Lower lobe of right lung (tissue), 2 donors: ENCODE measurements around the gene ATXN1. TPM values are rescaled to one million over a fixed set of nuclear protein-coding genes. Genes with fewer than 3 reads are reported as not detected.

ENCODE experiments used
- ATAC-seq, 2 donors: fragments of 200-7000 bp; cut with Tn5 transposase; one replicate each; pipeline ENCODE4 v1.9.1; 2020 to 2022; ENCODE audit warnings: mild to moderate bottlenecking in 2 of 2, moderate library complexity in 2 of 2
- DNase-seq: peaks from one replicate; pipeline ENCODE4 v3.0.0-alpha.2; 2020
- H3K27ac ChIP-seq: fragments of 200-600 bp; one replicate; pipeline ENCODE4 v1.8.0; 2022
- H3K27me3 ChIP-seq: fragments of 200-600 bp; one replicate; pipeline ENCODE4 v1.8.0; 2022; ENCODE audit warnings: low read depth
- H3K36me3 ChIP-seq: fragments of 200-600 bp; one replicate; pipeline ENCODE4 v1.8.0; 2022; ENCODE audit warnings: mild to moderate bottlenecking
- H3K4me1 ChIP-seq: fragments of 200-600 bp; one replicate; pipeline ENCODE4 v1.8.0; 2022
- H3K4me3 ChIP-seq: fragments of 200-600 bp; one replicate; pipeline ENCODE4 v1.8.0; 2022; ENCODE audit warnings: mild to moderate bottlenecking
- H3K9me3 ChIP-seq: fragments of 200-600 bp; one replicate; pipeline ENCODE4 v1.8.0; 2022
- intact Hi-C: fragments of 100-400 bp; cut with DNase I; formaldehyde crosslinking; loops from one replicate; pipeline ENCODE4 v1.11.0; 2022
- total RNA-seq: library from RNA; stranded (reverse); fragmentation: NEBNext Ultra II Directional; extraction: Animal tissue kit (Norgen Biotek cat#: 25700); gene quantifications from one replicate; pipeline ENCODE4 v1.2.1, GENCODE V29; 2021
- TF ChIP-seq, protein P1 (sequence below): fragments of 200-600 bp; IDR thresholded peaks from one replicate; pipeline ENCODE4 v1.8.0; 2022; ENCODE audit warnings: antibody characterized with exemption, mild to moderate bottlenecking
- donor health status: DM: no; HTN: yes; CAD: no; lungs with severe emphysema.

Gene ATXN1
- total RNA-seq, 1 donor from 2014 or later = 75.9 TPM

- Histone ChIP-seq H3K27me3 (no peaks in the 10 kb centered on the region), H3K9me3 (no peaks in the 10 kb centered on the region), H3K4me1 (no peaks in the 10 kb centered on the region), H3K27ac (no peak overlapping the region), H3K4me3 (no peak overlapping the region), H3K36me3 (no peaks in the 10 kb centered on the region)
- DNase-seq = no peak
- intact Hi-C loops = no loop called here
- TF ChIP-seq, protein P1, sequence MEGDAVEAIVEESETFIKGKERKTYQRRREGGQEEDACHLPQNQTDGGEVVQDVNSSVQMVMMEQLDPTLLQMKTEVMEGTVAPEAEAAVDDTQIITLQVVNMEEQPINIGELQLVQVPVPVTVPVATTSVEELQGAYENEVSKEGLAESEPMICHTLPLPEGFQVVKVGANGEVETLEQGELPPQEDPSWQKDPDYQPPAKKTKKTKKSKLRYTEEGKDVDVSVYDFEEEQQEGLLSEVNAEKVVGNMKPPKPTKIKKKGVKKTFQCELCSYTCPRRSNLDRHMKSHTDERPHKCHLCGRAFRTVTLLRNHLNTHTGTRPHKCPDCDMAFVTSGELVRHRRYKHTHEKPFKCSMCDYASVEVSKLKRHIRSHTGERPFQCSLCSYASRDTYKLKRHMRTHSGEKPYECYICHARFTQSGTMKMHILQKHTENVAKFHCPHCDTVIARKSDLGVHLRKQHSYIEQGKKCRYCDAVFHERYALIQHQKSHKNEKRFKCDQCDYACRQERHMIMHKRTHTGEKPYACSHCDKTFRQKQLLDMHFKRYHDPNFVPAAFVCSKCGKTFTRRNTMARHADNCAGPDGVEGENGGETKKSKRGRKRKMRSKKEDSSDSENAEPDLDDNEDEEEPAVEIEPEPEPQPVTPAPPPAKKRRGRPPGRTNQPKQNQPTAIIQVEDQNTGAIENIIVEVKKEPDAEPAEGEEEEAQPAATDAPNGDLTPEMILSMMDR = no peak
- no peak for ATAC-seq
Observed at GRCh38 chr6:16564436-16564835, 196.8 kb downstream of the ATXN1 start.

DNA sequence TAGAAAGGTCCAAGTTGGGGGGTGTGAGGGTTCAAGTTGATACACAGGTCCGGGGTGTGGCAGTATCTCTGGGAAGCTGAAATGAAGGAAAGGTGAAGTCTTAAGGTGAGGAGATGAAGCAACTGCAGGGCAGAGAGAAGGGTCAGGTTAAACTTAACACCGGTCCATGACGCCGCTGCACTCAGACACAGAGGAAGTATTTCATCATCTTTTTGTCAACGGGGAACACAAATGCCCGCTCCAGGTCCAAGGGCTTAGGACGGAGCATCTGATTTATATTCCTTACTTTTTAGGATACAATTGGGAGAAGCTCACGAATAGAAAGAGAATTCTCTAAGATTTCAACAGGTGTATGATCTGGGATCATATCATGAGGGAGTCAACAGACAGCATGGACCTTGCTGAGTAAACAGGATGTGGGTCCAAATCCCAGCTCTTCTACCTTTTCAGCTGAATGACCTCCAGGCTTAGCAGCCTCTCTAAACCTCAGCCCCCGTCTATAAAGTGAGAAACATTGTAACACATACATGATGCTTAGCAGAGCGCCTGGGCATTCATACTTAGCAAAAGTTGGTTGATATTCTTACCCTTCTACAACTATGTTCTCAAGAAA, 197.5 kb downstream of the ATXN1 start:
- Histone ChIP-seq H3K27ac (no peak overlapping the region), H3K27me3 (no peaks in the 10 kb centered on the region), H3K36me3 (no peaks in the 10 kb centered on the region), H3K4me3 (no peak overlapping the region), H3K9me3 (no peaks in the 10 kb centered on the region), H3K4me1 (no peaks in the 10 kb centered on the region)
- TF ChIP-seq, protein P1 = no peak
- intact Hi-C loops = no loop called here
- DNase-seq = no peak
- no peak for ATAC-seq

- Histone ChIP-seq H3K27me3 (no peaks in the 10 kb centered on the region), H3K36me3 (no peaks in the 10 kb centered on the region), H3K27ac (no peak overlapping the region), H3K4me1 (no peaks in the 10 kb centered on the region), H3K9me3 (no peaks in the 10 kb centered on the region), H3K4me3 (no peak overlapping the region)
- TF ChIP-seq, protein P1 = no peak
- intact Hi-C loops = no loop called here
- ATAC-seq (no peak), DNase-seq (no peak)
Observed at GRCh38 chr6:16562498-16562897, 198.8 kb downstream of the ATXN1 start.

DNA sequence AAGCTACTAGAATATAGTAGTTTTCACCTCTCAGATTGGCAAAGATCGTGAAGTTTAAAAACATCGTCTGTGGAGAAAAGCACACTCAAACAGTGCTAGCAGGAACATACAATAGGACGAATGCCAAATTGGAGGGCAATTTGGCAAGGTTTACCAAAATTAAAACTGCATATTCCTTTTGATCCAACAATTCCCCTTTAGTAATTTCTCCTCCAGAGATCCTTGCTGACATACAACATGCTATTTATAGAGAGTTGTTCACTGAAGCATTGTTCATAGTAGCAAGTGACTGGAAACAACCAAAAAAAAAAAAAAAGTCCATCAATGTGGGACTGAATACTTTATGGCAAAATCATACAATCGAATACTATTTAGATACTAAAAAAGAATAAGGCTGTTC, 202.2 kb downstream of the ATXN1 start:
- H3K27me3 ChIP-seq = no peaks in the 10 kb centered on the region
- no peak overlapping the region for H3K27ac ChIP-seq
- no peaks in the 10 kb centered on the region for H3K36me3 ChIP-seq
- H3K4me1 ChIP-seq = no peaks in the 10 kb centered on the region
- TF ChIP-seq, protein P1 = no peak
- no peak overlapping the region for H3K4me3 ChIP-seq
- no peaks in the 10 kb centered on the region for H3K9me3 ChIP-seq
- ATAC-seq = no peak
- intact Hi-C loops = no loop called here
- no peak for DNase-seq

GRCh38 chr6:16555550-16555949, 205.7 kb downstream of the ATXN1 start:
- Histone ChIP-seq H3K9me3 (no peaks in the 10 kb centered on the region), H3K4me3 (no peak overlapping the region), H3K4me1 (no peaks in the 10 kb centered on the region), H3K27ac (no peak overlapping the region), H3K27me3 (no peaks in the 10 kb centered on the region), H3K36me3 (no peaks in the 10 kb centered on the region)
- DNase-seq (no peak), ATAC-seq (no peak)
- intact Hi-C loops = no loop called here
- TF ChIP-seq, protein P1 = no peak
